H1 (cell line): ENCODE data around the gene AP2A1. TPM values are rescaled to one million over a fixed set of nuclear protein-coding genes. Genes with fewer than 3 reads are reported as not detected.

ENCODE experiments used
- CTCF ChIA-PET: fragments of 300-600 bp; sonication (Branson Sonifier 250); formaldehyde crosslinking; loops from one replicate; lab custom pipeline; 2021; ENCODE audit not compliant: partially characterized antibody; lab: Charles Lee
- POLR2A ChIA-PET: fragments of 300-600 bp; sonication (Branson Sonifier 250); formaldehyde crosslinking; loops from one replicate; lab custom pipeline; 2021; ENCODE audit warnings: inconsistent platforms; ENCODE audit not compliant: partially characterized antibody; lab: Charles Lee
- DNase-seq, 2 experiments: peaks; one replicate each; pipeline versions ENCODE4 v3.0.0 to v3.0.0-alpha.2; 2010 to 2022; ENCODE audit warnings: low spot score in 2 of 2, low read depth in 1 of 2, mixed read lengths in 1 of 2
- FAIRE-seq: peaks from 2 replicates; lab custom pipeline; 2011; peaks lifted over from hg19 to GRCh38; lab: Jason Lieb, UNC
- H2AFZ ChIP-seq: 2 replicates; pipeline ENCODE4 v1.8.1; 2012; ENCODE audit warnings: low read length, inconsistent platforms
- H2AK5ac ChIP-seq: 2 replicates; pipeline ENCODE4 v1.6.1; 2013; ENCODE audit warnings: low read depth, low read length
- H2BK120ac ChIP-seq: replicated peaks from 2 replicates; pipeline ENCODE3; 2013; ENCODE audit warnings: low read depth, low read length, inconsistent platforms
- H2BK12ac ChIP-seq: 2 replicates; pipeline ENCODE4 v1.6.1; 2013; ENCODE audit warnings: low read depth, low read length
- H2BK15ac ChIP-seq: 2 replicates; pipeline ENCODE4 v1.6.1; 2013; ENCODE audit warnings: low read length
- H2BK20ac ChIP-seq: 2 replicates; pipeline ENCODE4 v1.6.1; 2013; ENCODE audit warnings: low read length
- H2BK5ac ChIP-seq: 2 replicates; pipeline ENCODE4 v1.6.1; 2013; ENCODE audit warnings: low read depth, low read length
- H3K14ac ChIP-seq: 2 replicates; pipeline ENCODE4 v1.6.1; 2013; ENCODE audit warnings: inconsistent platforms; ENCODE audit not compliant: insufficient read length
- H3K18ac ChIP-seq: 2 replicates; pipeline ENCODE4 v1.6.1; 2013; ENCODE audit warnings: low read length; ENCODE audit errors: extremely low read depth
- H3K23ac ChIP-seq: 2 replicates; pipeline ENCODE4 v1.6.1; 2013; ENCODE audit warnings: inconsistent platforms; ENCODE audit not compliant: insufficient read length
- H3K23me2 ChIP-seq: 2 replicates; pipeline ENCODE4 v1.6.1; 2013; ENCODE audit warnings: low read depth, low read length
- H3K27ac ChIP-seq: 2 replicates; pipeline ENCODE4 v1.6.1; 2011; ENCODE audit warnings: low read depth, low read length, inconsistent platforms
- H3K27me3 ChIP-seq, 4 experiments: replicated peaks in 1 of 4; 1 replicate in 1 of 4; 2 replicates in 3 of 4; pipeline versions ENCODE4 v1.6.1 to v1.8.1; 2011 to 2013; ENCODE audit warnings: low read length in 3 of 4, mild to moderate bottlenecking in 3 of 4, inconsistent platforms in 2 of 4, mixed read lengths in 2 of 4, moderate library complexity in 1 of 4; ENCODE audit not compliant: control insufficient read depth in 3 of 4, insufficient read depth in 3 of 4; ENCODE audit errors: extremely low read depth in 1 of 4
- H3K36me3 ChIP-seq, 4 experiments: 2 replicates each; pipeline versions ENCODE4 v1.6.1 to v1.8.1; 2011 to 2013; ENCODE audit warnings: mild to moderate bottlenecking in 4 of 4, low read length in 3 of 4, moderate library complexity in 2 of 4, control low read depth in 1 of 4, inconsistent platforms in 1 of 4; ENCODE audit not compliant: insufficient read depth in 4 of 4, control insufficient read depth in 2 of 4
- H3K4ac ChIP-seq: replicated peaks from 2 replicates; pipeline ENCODE3; 2013; ENCODE audit warnings: low read length, low read depth, mixed read lengths, inconsistent platforms; ENCODE audit not compliant: insufficient read length
- H3K4me1 ChIP-seq, 4 experiments: replicated peaks in 1 of 4; 1 replicate in 1 of 4; 2 replicates in 3 of 4; pipeline versions ENCODE4 v1.6.1 to v1.8.1; 2011 to 2013; ENCODE audit warnings: low read length in 3 of 4, inconsistent platforms in 2 of 4, mixed read lengths in 1 of 4; ENCODE audit not compliant: insufficient read depth in 4 of 4, control insufficient read depth in 3 of 4
- H3K4me2 ChIP-seq, 2 experiments: 2 replicates each; pipeline versions ENCODE4 v1.6.1 to v1.8.1; 2011 to 2013; ENCODE audit warnings: low read depth in 2 of 2, low read length in 2 of 2, control low read depth in 1 of 2, inconsistent platforms in 1 of 2, mild to moderate bottlenecking in 1 of 2; ENCODE audit not compliant: insufficient read depth in 1 of 2
- H3K4me3 ChIP-seq, 4 experiments: fragments of 200-600, 300-600 bp in 1 of 4; sonication (generic), shearing (Covaris generic), sonication (Bioruptor Twin) in 1 of 4; 2 replicates each; pipeline versions ENCODE4 v1.5.1 to v1.8.1; 2011 to 2016; ENCODE audit warnings: low read length in 4 of 4, low read depth in 3 of 4, control low read depth in 2 of 4, inconsistent platforms in 2 of 4, mild to moderate bottlenecking in 2 of 4, mixed read lengths in 1 of 4, moderate library complexity in 1 of 4; ENCODE audit not compliant: insufficient read depth in 2 of 4; ENCODE audit errors: extremely low read depth in 1 of 4
- H3K56ac ChIP-seq: replicated peaks from 2 replicates; pipeline ENCODE3; 2013; ENCODE audit warnings: low read depth, mild to moderate bottlenecking, mixed read lengths, low read length, inconsistent platforms; ENCODE audit not compliant: insufficient read length
- H3K79me1 ChIP-seq: 2 replicates; pipeline ENCODE4 v1.6.1; 2013; ENCODE audit warnings: low read depth, low read length, control low read depth
- H3K79me2 ChIP-seq, 2 experiments: 2 replicates each; pipeline versions ENCODE4 v1.6.1 to v1.8.1; 2012 to 2013; ENCODE audit warnings: low read length in 2 of 2, mild to moderate bottlenecking in 2 of 2, inconsistent platforms in 1 of 2; ENCODE audit not compliant: insufficient read depth in 2 of 2, control insufficient read depth in 1 of 2
- H3K9ac ChIP-seq, 4 experiments: replicated peaks in 1 of 4; 1 replicate in 1 of 4; 2 replicates in 3 of 4; pipeline versions ENCODE4 v1.6.1 to v1.8.1; 2011 to 2013; ENCODE audit warnings: low read depth in 3 of 4, low read length in 3 of 4, control low read depth in 2 of 4, mild to moderate bottlenecking in 2 of 4, moderate library complexity in 2 of 4, inconsistent platforms in 1 of 4; ENCODE audit errors: extremely low read depth in 1 of 4
- H3K9me3 ChIP-seq, 2 experiments: 2 replicates each; pipeline versions ENCODE4 v1.6.1 to v1.8.1; 2012 to 2013; ENCODE audit warnings: mild to moderate bottlenecking in 2 of 2, moderate library complexity in 2 of 2, control low read depth in 1 of 2, inconsistent platforms in 1 of 2, low read depth in 1 of 2, low read length in 1 of 2, mixed read lengths in 1 of 2; ENCODE audit not compliant: insufficient read depth in 2 of 2
- H4K20me1 ChIP-seq, 2 experiments: replicated peaks in 1 of 2; 2 replicates each; pipeline versions ENCODE3 to v1.8.1; 2011 to 2013; ENCODE audit warnings: inconsistent platforms in 2 of 2, low read length in 2 of 2, mild to moderate bottlenecking in 1 of 2; ENCODE audit not compliant: insufficient read depth in 2 of 2, control insufficient read depth in 1 of 2
- H4K5ac ChIP-seq: 2 replicates; pipeline ENCODE4 v1.6.1; 2013; ENCODE audit warnings: low read length, low read depth, mixed read lengths, inconsistent platforms; ENCODE audit not compliant: insufficient read length
- H4K8ac ChIP-seq: 2 replicates; pipeline ENCODE4 v1.8.0; 2013; ENCODE audit warnings: mild to moderate bottlenecking, moderate library complexity, low read length, inconsistent platforms; ENCODE audit not compliant: insufficient read depth; ENCODE audit errors: extremely low read depth
- H4K91ac ChIP-seq: replicated peaks from 2 replicates; pipeline ENCODE3; 2013; ENCODE audit warnings: low read length, mixed read lengths, inconsistent platforms; ENCODE audit not compliant: insufficient read length
- ASH2L ChIP-seq: fragments of 200-600, 300-600 bp; sonication (generic); IDR thresholded peaks from one replicate; pipeline ENCODE4 v1.7.1; 2017; ENCODE audit warnings: low read length
- KDM1A ChIP-seq: fragments of 200-600, 300-600 bp; sonication (generic); IDR thresholded peaks from 2 replicates; pipeline ENCODE4 v1.7.1; 2016; ENCODE audit warnings: mild to moderate bottlenecking, low read length, borderline replicate concordance
- SIX5 ChIP-seq: IDR thresholded peaks from 2 replicates; pipeline ENCODE4 v1.6.1; 2011; ENCODE audit warnings: mild to moderate bottlenecking, low read depth, low read length
- TAF7 ChIP-seq: optimal IDR thresholded peaks from 2 replicates; pipeline ENCODE3; 2011; ENCODE audit warnings: low read depth, mild to moderate bottlenecking, inconsistent platforms, low read length, moderate library complexity, borderline replicate concordance
- WGBS, 2 experiments: shearing (Covaris generic) in 1 of 2; methylation state at CpG; one replicate each; pipeline versions ENCODE4 v1.1.6 to v1.1.7; 2013 to 2015; ENCODE audit warnings: low lambda C conversion rate in 2 of 2, mixed read lengths in 2 of 2, inconsistent platforms in 1 of 2, low coverage in 1 of 2, missing lambda C conversion rate in 1 of 2; ENCODE audit not compliant: insufficient replicate concordance in 2 of 2, insufficient coverage in 1 of 2, insufficient read length in 1 of 2; ENCODE audit errors: extremely low coverage in 1 of 2, missing lambda C conversion rate in 1 of 2; 5-methylcytosine and 5-hydroxymethylcytosine counted together
- polyA plus RNA-seq, 7 experiments: library from polyadenylated mRNA; depleted of rRNA in 3 of 7; stranded (reverse) in 5 of 7; unstranded in 2 of 7; fragments of >200 nt in 5 of 7; fragments of 200-250 nt in 2 of 7; gene quantifications; 1 replicate in 5 of 7; 2 replicates in 1 of 7; 4 replicates in 1 of 7; pipeline versions ENCODE4 v1.2.1 to v1.2.3, GENCODE V29; 2011 to 2013; ENCODE audit warnings: missing spikeins in 2 of 7, mixed read lengths in 2 of 7
- total RNA-seq: library from RNA; stranded (reverse); fragmentation: NEBNext Ultra II Directional; extraction: Animal tissue kit (Norgen Biotek cat#: 25700); gene quantifications from 2 replicates; pipeline ENCODE4 v1.2.1, GENCODE V29; 2021

Gene AP2A1
- total and polyA plus RNA-seq, 2 of the 8 experiments (the other 6 are each of a cell fraction or from before 2014, with no cell fraction given) = 105 to 106 TPM

- no peak overlapping the region for H2BK20ac ChIP-seq
- POLR2A ChIA-PET = interaction anchor here (0.8 to 3.8 kb wide), 16 partner anchors 9 to 91 kb away, joined by 3 to 15 read pairs (median 4); partner anchors contain the start of genes CPT1C, FUZ and PTOV1
- H2BK5ac ChIP-seq = no peak overlapping the region
- H3K4me1 ChIP-seq = peaks cover 0 to 7% (median 2%) of the 10 kb centered on the region in 4 experiments; a peak in 4 of 7 replicates
- H4K8ac ChIP-seq = peak overlapping the region; percentile 36; the same call in 1 of the 2 replicates
- H3K4me2 ChIP-seq = peak overlapping the region; percentile 82 to 94
- H2BK15ac ChIP-seq = no peak overlapping the region
- H3K56ac ChIP-seq = peak overlapping the region; percentile 24
- H3K9me3 ChIP-seq = no peaks in the 10 kb centered on the region
- no peak overlapping the region for H2AK5ac ChIP-seq
- no peak overlapping the region for H4K91ac ChIP-seq
- H4K20me1 ChIP-seq = peaks cover 0 to 4% of the 10 kb centered on the region in 2 experiments
- H3K27me3 ChIP-seq = no peaks in the 10 kb centered on the region
- peaks cover 0 to 24% of the 10 kb centered on the region in 2 experiments; a peak in 2 of 4 replicates for H3K79me2 ChIP-seq
- H3K79me1 ChIP-seq = peaks cover 18% of the 10 kb centered on the region
- no peak overlapping the region for H2AFZ ChIP-seq
- peak overlapping the region; percentile 42 to 100 (median 85) for H3K4me3 ChIP-seq
- H3K9ac ChIP-seq = peak overlapping the region; percentile 1 to 85 (median 64); a peak in 6 of 7 replicates
- no peak overlapping the region for H2BK12ac ChIP-seq
- FAIRE-seq (no peak), DNase-seq (no peak)
- no peak overlapping the region for H3K14ac ChIP-seq
- H3K23me2 ChIP-seq = peaks cover 13% of the 10 kb centered on the region
- no peaks in the 10 kb centered on the region for H3K36me3 ChIP-seq
- peak overlapping the region; percentile 31; the same call in 1 of the 2 replicates for H3K27ac ChIP-seq
- 9% methylated on average over 9 of the region's 9 CpGs; no CpG with 5 or more reads in 1 of the 2 experiments for WGBS, 2 experiments
- H3K23ac ChIP-seq = no peak overlapping the region
- no peak overlapping the region for H2BK120ac ChIP-seq
- no peak overlapping the region for H3K4ac ChIP-seq
- CTCF ChIA-PET = interaction anchor here (1.0 to 1.8 kb wide), 5 partner anchors 17 to 50 kb away, joined by 3 to 6 read pairs (median 4); no protein-coding TSS in a partner anchor
- TF ChIP-seq ASH2L (peak; percentile 8), SIX5 (no peak), TAF7 (no peak), KDM1A (no peak)
- H3K18ac ChIP-seq = no peak overlapping the region
- H4K5ac ChIP-seq = no peak overlapping the region
Measured at GRCh38 chr19:49767381-49767780, 580 bp downstream of the AP2A1 start.
